ENCODE data around the gene XIRP2. TPM values are rescaled to one million over a fixed set of nuclear protein-coding genes. Genes with fewer than 3 reads are reported as not detected.
"Not testable (repeated sequence)": the region's sequence is repeated elsewhere in the genome, so short reads cannot be mapped to it uniquely, and the experiment has no call there.

XIRP2 gene
- total RNA-seq, 1 donor from 2014 or later = not detected

DNA sequence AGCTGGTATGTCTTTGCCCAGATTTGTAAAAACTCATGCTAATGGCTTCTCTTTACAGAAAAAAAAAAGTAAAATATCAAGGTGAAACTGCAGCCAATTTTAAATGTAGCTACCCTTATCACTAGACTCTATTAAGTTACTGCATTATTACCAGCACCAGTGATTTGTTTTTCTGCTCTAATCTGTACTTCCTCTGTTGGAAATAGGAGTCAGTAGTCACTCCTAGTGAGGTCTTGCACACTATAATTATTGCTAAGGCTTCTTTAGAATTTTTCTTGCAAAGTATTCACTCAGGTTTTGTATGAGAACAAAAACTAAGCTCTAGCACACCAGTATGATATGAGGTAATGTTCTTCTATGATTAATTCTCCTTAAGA lies 215.5 kb downstream of the XIRP2 start:
- Mint-ChIP-seq H3K4me3 (ENCODE audit: unreplicated experiment) (no peak overlapping the region), H3K27me3 (ENCODE audit: unreplicated experiment) (peaks cover 2% of the 10 kb centered on the region), H3K9me3 (ENCODE audit: unreplicated experiment) (no peaks in the 10 kb centered on the region), H3K4me1 (ENCODE audit: low read depth, unreplicated experiment) (peaks cover 3% of the 10 kb centered on the region), H3K27ac (ENCODE audit: unreplicated experiment) (no peak overlapping the region), H3K36me3 (ENCODE audit: unreplicated experiment) (peaks cover 3% of the 10 kb centered on the region)
- TF ChIP-seq, protein P1, sequence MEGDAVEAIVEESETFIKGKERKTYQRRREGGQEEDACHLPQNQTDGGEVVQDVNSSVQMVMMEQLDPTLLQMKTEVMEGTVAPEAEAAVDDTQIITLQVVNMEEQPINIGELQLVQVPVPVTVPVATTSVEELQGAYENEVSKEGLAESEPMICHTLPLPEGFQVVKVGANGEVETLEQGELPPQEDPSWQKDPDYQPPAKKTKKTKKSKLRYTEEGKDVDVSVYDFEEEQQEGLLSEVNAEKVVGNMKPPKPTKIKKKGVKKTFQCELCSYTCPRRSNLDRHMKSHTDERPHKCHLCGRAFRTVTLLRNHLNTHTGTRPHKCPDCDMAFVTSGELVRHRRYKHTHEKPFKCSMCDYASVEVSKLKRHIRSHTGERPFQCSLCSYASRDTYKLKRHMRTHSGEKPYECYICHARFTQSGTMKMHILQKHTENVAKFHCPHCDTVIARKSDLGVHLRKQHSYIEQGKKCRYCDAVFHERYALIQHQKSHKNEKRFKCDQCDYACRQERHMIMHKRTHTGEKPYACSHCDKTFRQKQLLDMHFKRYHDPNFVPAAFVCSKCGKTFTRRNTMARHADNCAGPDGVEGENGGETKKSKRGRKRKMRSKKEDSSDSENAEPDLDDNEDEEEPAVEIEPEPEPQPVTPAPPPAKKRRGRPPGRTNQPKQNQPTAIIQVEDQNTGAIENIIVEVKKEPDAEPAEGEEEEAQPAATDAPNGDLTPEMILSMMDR (IDR thresholded peaks at IDR 0.05; ENCODE audit: partially characterized antibody, unreplicated experiment) = no peak
- DNase-seq = no peak

DNA sequence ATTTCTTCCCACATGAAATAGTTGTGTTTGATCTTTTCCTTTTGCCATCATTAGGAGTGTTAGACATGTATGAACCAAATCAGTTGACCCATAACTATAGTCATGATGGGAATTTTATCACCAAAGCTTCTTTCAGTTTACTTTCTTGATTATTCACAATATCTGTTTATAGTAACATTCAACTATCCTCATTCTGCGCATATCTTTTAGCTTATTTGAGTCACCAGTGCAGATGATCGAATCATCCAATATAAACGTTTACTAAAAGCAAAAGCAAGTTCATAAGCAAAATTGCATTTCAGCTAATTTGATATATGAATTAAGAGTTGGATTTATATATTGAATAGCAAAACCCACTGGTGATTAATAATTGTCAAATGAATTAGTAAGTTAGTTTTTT lies 216.4 kb downstream of the XIRP2 start:
- Mint-ChIP-seq H3K27ac (ENCODE audit: unreplicated experiment) (no peak overlapping the region), H3K27me3 (ENCODE audit: unreplicated experiment) (peaks cover 2% of the 10 kb centered on the region), H3K9me3 (ENCODE audit: unreplicated experiment) (no peaks in the 10 kb centered on the region), H3K36me3 (ENCODE audit: unreplicated experiment) (peaks cover 3% of the 10 kb centered on the region), H3K4me1 (ENCODE audit: low read depth, unreplicated experiment) (peaks cover 3% of the 10 kb centered on the region), H3K4me3 (ENCODE audit: unreplicated experiment) (no peak overlapping the region)
- DNase-seq = no peak
- TF ChIP-seq, protein P1 (IDR thresholded peaks at IDR 0.05; ENCODE audit: partially characterized antibody, unreplicated experiment) = no peak

DNA sequence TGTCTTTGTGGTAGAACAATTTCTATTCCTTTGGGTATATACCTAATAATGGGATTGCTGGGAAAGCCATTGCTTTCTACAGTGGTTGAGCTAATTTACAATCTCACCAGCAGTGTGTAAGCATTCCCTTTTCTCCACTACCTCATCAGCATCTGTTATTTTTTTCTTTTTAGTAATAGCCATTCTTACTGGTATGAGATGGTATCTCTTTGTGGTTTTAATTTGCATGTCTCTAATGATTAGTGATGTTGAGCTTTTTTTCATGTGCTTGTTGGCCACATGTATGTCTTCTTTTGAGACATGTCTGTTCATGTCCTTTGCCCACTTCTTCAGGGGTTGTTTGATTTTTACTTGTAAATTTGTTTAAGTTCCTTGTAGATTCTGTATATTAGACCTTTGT lies 221.4 kb downstream of the XIRP2 start:
- H3K27ac Mint-ChIP-seq (ENCODE audit: unreplicated experiment); H3K9me3 Mint-ChIP-seq (ENCODE audit: unreplicated experiment); H3K27me3 Mint-ChIP-seq (ENCODE audit: unreplicated experiment); H3K36me3 Mint-ChIP-seq (ENCODE audit: unreplicated experiment); H3K4me3 Mint-ChIP-seq (ENCODE audit: unreplicated experiment); DNase-seq; H3K4me1 Mint-ChIP-seq (ENCODE audit: low read depth, unreplicated experiment): not testable (repeated sequence)

DNA sequence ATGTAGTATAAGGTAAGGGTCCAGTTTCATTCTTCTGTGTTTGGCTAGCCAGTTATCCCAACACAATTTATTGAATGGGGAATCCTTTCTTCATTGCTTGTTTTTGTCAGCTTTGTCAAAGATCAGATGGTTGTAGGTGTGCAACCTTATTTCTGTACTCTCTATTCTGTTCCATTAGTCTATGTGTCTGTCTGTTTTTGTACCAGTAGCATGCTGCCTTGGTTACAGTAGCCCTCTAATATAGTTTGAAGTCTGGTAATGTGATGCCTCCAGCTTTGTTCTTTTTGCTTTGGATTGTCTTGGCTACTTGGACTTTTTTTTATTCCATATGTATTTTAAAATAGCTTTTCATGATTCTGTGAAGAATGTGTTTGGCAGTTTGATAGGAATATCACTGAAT lies 222.1 kb downstream of the XIRP2 start:
- peaks cover 2% of the 10 kb centered on the region for H3K27me3 Mint-ChIP-seq (ENCODE audit: unreplicated experiment)
- TF ChIP-seq, protein P1 (IDR thresholded peaks at IDR 0.05; ENCODE audit: partially characterized antibody, unreplicated experiment) = no peak
- peaks cover 3% of the 10 kb centered on the region for H3K36me3 Mint-ChIP-seq (ENCODE audit: unreplicated experiment)
- no peak for DNase-seq
- no peak overlapping the region for H3K27ac Mint-ChIP-seq (ENCODE audit: unreplicated experiment)
- no peak overlapping the region for H3K4me3 Mint-ChIP-seq (ENCODE audit: unreplicated experiment)
- H3K9me3 Mint-ChIP-seq (ENCODE audit: unreplicated experiment) = no peaks in the 10 kb centered on the region
- peaks cover 4% of the 10 kb centered on the region for H3K4me1 Mint-ChIP-seq (ENCODE audit: low read depth, unreplicated experiment)

DNA sequence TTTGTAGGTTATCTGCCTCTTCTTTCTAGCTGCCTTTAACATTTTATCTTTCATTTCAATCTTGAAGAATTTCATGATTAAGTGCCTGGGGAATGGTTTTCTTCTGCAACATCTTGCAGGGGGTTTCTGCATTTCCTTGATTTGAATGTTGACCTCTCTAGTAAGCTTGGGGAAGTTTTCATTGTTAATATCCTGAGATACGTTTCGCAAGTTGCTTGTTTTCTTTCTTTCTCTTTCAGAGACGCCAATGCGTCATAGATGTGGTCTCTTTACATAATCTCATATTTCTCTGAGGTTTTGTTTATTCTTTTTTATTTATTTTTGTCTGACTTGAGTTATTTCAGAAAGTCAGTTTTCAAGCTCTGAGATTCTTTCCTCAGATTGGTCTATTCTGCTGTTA lies 225.7 kb downstream of the XIRP2 start:
- Mint-ChIP-seq H3K4me3 (ENCODE audit: unreplicated experiment) (no peak overlapping the region), H3K9me3 (ENCODE audit: unreplicated experiment) (no peaks in the 10 kb centered on the region), H3K27ac (ENCODE audit: unreplicated experiment) (no peak overlapping the region), H3K36me3 (ENCODE audit: unreplicated experiment) (no peaks in the 10 kb centered on the region), H3K4me1 (ENCODE audit: low read depth, unreplicated experiment) (peaks cover 4% of the 10 kb centered on the region), H3K27me3 (ENCODE audit: unreplicated experiment) (peaks cover 2% of the 10 kb centered on the region)
- TF ChIP-seq, protein P1 (IDR thresholded peaks at IDR 0.05; ENCODE audit: partially characterized antibody, unreplicated experiment) = no peak
- no peak for DNase-seq

DNA sequence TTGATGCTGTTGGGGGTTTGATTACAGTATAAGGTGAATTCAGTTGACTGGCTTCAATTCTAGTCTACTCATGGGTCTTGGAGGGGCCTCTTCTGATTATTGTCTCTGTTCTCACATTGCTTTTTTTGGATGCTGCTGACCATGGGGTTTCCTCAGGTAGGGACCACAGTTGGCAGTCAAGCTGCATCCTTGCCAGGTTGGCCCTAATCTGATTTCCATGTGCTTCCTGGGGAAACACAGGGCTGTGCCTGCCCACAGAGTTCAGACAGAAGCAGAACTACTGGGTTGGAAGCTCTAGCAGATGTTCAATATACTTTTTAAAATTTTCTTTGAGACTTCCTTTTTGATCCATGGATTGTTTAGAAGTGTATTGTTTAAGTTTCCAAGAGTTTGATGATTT lies 227.3 kb downstream of the XIRP2 start:
- Mint-ChIP-seq H3K27ac (ENCODE audit: unreplicated experiment) (no peak overlapping the region), H3K4me1 (ENCODE audit: low read depth, unreplicated experiment) (peaks cover 4% of the 10 kb centered on the region), H3K27me3 (ENCODE audit: unreplicated experiment) (peaks cover 2% of the 10 kb centered on the region), H3K36me3 (ENCODE audit: unreplicated experiment) (no peaks in the 10 kb centered on the region), H3K9me3 (ENCODE audit: unreplicated experiment) (no peaks in the 10 kb centered on the region), H3K4me3 (ENCODE audit: unreplicated experiment) (no peak overlapping the region)
- TF ChIP-seq, protein P1 (IDR thresholded peaks at IDR 0.05; ENCODE audit: partially characterized antibody, unreplicated experiment) = no peak
- DNase-seq = no peak
